ENCODE results near the gene GHITM.

DNA sequence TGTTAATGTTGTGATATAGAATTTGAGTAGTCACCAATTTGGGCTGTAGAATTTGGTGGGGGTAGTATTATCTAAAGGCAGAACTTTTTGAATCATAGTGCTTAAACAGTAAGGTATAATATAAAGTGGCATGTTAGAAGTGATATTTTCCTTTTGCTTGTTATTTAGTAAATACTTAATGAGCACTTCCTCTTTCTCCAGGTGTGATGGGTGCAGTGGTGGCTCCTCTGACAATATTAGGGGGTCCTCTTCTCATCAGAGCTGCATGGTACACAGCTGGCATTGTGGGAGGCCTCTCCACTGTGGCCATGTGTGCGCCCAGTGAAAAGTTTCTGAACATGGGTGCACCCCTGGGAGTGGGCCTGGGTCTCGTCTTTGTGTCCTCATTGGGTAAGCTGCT is 10.5 kb downstream of the GHITM start:
- TF ChIP-seq, protein P1, sequence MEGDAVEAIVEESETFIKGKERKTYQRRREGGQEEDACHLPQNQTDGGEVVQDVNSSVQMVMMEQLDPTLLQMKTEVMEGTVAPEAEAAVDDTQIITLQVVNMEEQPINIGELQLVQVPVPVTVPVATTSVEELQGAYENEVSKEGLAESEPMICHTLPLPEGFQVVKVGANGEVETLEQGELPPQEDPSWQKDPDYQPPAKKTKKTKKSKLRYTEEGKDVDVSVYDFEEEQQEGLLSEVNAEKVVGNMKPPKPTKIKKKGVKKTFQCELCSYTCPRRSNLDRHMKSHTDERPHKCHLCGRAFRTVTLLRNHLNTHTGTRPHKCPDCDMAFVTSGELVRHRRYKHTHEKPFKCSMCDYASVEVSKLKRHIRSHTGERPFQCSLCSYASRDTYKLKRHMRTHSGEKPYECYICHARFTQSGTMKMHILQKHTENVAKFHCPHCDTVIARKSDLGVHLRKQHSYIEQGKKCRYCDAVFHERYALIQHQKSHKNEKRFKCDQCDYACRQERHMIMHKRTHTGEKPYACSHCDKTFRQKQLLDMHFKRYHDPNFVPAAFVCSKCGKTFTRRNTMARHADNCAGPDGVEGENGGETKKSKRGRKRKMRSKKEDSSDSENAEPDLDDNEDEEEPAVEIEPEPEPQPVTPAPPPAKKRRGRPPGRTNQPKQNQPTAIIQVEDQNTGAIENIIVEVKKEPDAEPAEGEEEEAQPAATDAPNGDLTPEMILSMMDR (IDR thresholded peaks at IDR 0.05 in 8 of 11, conservative IDR thresholded peaks at IDR 0.05 in 3 of 11): no peak
- no peak for TF ChIP-seq POLR2A (IDR thresholded peaks at IDR 0.05)

All from spleen (tissue), 7 donors.